Hepatocyte (in vitro differentiated cells): ENCODE results near the gene PDE4D.
"Not testable (repeated sequence)": the region's sequence is repeated elsewhere in the genome, so short reads cannot be mapped to it uniquely, and the experiment has no call there.

Experiments used
- CTCF ChIP-seq: fragments of 200-600 bp; sonication (generic); IDR thresholded peaks from 2 replicates; pipeline ENCODE4 v1.5.1; 2016; ENCODE audit warnings: antibody characterized with exemption, mild to moderate bottlenecking; ENCODE audit not compliant: poor library complexity
- EZH2 ChIP-seq: fragments of 200-600 bp; sonication (generic); IDR thresholded peaks from 2 replicates; pipeline ENCODE4 v1.6.1; 2016; ENCODE audit warnings: antibody characterized with exemption, mild to moderate bottlenecking, borderline replicate concordance

DNA sequence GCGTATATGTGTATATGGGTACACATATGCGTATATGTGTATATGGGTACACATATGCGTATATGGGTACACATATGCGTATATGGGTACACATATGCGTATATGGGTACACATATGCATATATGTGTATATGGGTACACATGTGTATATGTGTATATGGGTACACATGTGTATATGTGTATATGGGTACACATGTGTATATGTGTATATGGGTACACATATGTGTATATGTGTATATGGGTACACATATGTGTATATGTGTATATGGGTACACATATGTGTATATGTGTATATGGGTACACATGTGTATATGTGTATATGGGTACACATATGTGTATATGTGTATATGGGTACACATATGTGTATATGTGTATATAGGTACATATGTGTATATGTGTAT lies 131.3 kb downstream of the PDE4D start:
- TF ChIP-seq EZH2, CTCF: not testable (repeated sequence)
